Measurements from ENCODE around the gene TLE6. TPM values are rescaled to one million over a fixed set of nuclear protein-coding genes. Genes with fewer than 3 reads are reported as not detected.
A peak's percentile ranks its signal among the peaks of the same experiment; 100 is the strongest.

Gene TLE6
- total RNA-seq, 6 experiments from 2014 or later: 0.82 to 3.0 (median 1.2) TPM

DNA sequence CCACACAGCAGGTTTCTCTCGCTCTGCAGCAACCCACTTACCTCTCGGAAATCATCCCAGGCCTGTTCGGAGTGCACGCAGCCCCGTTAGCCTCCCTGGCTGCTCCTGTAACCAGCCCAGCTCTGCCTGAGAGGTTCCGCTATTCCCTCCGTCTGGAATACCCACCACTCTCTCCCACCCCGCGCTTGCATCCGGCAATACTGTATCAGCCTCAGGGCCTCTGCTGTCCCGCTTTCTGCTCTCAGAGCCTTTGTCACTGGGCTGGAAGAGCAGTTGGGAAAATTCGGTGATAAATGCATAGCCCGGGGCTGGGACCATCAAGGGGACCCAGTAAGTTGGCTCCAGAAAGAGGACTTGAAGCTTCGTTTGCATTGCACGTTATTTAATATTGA lies 759 bp upstream of the TLE6 start:
- Mint-ChIP-seq H3K27ac (no peak overlapping the region), H3K27me3 (ENCODE audit: insufficient read depth) (peaks cover 14% of the 10 kb centered on the region), H3K4me1 (ENCODE audit: low read depth) (peaks cover 22% of the 10 kb centered on the region), H3K9me3 (no peaks in the 10 kb centered on the region), H3K36me3 (ENCODE audit: low read depth) (no peaks in the 10 kb centered on the region), H3K4me3 (peak overlapping the region; percentile 92)
- TF ChIP-seq, protein P1, sequence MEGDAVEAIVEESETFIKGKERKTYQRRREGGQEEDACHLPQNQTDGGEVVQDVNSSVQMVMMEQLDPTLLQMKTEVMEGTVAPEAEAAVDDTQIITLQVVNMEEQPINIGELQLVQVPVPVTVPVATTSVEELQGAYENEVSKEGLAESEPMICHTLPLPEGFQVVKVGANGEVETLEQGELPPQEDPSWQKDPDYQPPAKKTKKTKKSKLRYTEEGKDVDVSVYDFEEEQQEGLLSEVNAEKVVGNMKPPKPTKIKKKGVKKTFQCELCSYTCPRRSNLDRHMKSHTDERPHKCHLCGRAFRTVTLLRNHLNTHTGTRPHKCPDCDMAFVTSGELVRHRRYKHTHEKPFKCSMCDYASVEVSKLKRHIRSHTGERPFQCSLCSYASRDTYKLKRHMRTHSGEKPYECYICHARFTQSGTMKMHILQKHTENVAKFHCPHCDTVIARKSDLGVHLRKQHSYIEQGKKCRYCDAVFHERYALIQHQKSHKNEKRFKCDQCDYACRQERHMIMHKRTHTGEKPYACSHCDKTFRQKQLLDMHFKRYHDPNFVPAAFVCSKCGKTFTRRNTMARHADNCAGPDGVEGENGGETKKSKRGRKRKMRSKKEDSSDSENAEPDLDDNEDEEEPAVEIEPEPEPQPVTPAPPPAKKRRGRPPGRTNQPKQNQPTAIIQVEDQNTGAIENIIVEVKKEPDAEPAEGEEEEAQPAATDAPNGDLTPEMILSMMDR (IDR thresholded peaks at IDR 0.05): no peak
- no peak for DNase-seq

DNA sequence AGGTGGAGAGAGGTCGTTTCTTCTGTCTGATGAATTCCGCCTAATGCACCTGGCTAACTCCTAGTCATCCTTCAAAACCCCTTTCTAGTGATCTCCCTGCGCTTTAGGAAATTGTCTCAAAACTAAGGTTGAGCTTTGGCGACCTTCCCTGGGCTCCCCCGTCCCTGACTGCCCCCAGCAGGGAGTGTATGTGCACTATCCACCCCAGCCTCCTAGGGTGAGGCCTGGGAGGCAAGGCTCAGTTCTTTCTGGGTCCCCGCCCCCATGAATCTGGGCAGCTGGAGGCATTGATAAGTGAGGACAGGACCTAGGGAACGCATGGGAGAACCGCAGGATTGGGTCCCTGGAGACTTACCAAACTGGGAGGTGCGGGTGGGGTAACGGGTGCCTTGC lies 378 bp downstream of the TLE6 start:
- Mint-ChIP-seq H3K27ac (no peak overlapping the region), H3K27me3 (ENCODE audit: insufficient read depth) (peaks cover 14% of the 10 kb centered on the region), H3K4me3 (peak overlapping the region; percentile 48), H3K9me3 (no peaks in the 10 kb centered on the region), H3K36me3 (ENCODE audit: low read depth) (no peaks in the 10 kb centered on the region), H3K4me1 (ENCODE audit: low read depth) (peaks cover 23% of the 10 kb centered on the region)
- DNase-seq: no peak
- TF ChIP-seq, protein P1 (IDR thresholded peaks at IDR 0.05): no peak

DNA sequence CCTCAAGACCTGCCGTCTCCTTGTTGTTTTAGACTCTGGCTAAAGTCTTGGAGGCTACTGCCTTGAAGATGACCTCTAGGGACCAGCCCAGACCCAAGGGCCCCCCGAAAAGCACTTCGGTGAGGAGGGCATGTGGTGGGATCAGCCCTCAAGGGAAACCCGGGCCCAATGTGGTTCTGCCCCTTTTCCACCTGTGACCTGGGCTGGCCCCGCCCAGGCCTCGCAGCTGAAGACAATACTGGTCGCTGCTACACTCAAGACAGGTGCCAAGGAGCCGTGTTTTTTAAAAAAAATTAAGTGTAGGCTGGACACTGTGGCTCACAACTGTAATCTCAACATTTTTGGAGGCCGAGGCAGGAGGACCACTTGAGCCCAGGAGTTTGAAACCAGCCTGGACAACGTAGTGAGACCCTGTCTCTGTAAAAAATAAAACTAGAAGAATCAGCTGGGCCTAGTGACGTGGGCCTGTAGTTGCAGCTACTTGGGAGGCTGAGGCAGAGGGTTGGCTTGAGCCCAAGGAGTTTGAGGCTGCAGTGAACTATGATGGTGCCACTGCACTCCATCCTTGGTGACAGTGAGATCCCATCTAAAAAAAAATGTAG lies 903 bp downstream of the TLE6 start:
- TF ChIP-seq, protein P1 (IDR thresholded peaks at IDR 0.05): no peak
- Mint-ChIP-seq H3K4me1 (ENCODE audit: low read depth) (peaks cover 28% of the 10 kb centered on the region), H3K9me3 (no peaks in the 10 kb centered on the region), H3K27me3 (ENCODE audit: insufficient read depth) (peaks cover 14% of the 10 kb centered on the region), H3K36me3 (ENCODE audit: low read depth) (no peaks in the 10 kb centered on the region), H3K4me3 (no peak overlapping the region), H3K27ac (no peak overlapping the region)
- no peak for DNase-seq

DNA sequence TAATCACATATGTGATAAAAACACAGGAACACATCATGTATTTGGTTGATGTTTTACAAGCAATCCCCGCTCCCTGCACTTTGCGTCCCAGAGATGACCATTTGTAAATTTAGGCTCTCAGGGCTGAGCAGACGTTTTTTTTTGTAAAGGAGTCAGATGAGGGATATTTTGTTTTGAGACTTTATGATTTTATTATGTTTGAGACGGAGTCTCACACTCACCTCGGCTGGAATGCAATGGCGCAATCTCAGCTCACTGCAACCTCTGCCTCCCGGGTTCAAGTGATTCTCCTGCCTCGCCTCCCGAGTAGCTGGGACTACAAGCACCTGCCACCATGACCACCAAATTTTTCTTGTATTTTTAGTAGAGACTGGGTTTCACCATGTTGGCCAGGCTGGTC lies 1.4 kb downstream of the TLE6 start:
- H3K9me3 Mint-ChIP-seq: no peaks in the 10 kb centered on the region
- no peak overlapping the region for H3K4me3 Mint-ChIP-seq
- DNase-seq: no peak
- H3K27me3 Mint-ChIP-seq (ENCODE audit: insufficient read depth): peaks cover 13% of the 10 kb centered on the region
- H3K4me1 Mint-ChIP-seq (ENCODE audit: low read depth): peaks cover 33% of the 10 kb centered on the region
- TF ChIP-seq, protein P1 (IDR thresholded peaks at IDR 0.05): no peak
- H3K36me3 Mint-ChIP-seq (ENCODE audit: low read depth): no peaks in the 10 kb centered on the region
- H3K27ac Mint-ChIP-seq: no peak overlapping the region

DNA sequence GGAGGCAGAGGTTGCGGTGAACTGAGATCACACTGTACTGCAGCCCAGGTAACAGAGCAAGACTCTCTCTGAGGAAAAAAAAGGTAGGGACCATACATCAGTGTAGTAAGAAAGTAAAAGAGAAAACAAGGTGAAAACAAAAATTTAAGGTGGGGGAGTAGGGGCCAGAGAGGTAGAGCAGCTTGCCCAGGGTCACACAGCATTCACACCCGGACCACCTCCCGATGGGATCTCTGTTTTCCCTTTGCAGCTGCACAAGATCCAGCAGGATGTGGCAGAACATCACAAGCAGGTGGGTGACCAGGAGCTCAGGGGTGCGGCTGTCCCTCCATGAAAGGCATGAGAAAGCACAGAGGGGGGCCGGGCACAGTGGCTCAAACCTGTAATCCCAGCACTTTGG lies 4.5 kb downstream of the TLE6 start:
- Mint-ChIP-seq H3K9me3 (no peaks in the 10 kb centered on the region), H3K27ac (no peak overlapping the region), H3K36me3 (ENCODE audit: low read depth) (no peaks in the 10 kb centered on the region), H3K4me3 (no peak overlapping the region), H3K4me1 (ENCODE audit: low read depth) (peaks cover 19% of the 10 kb centered on the region), H3K27me3 (ENCODE audit: insufficient read depth) (peaks cover 8% of the 10 kb centered on the region)
- TF ChIP-seq, protein P1 (IDR thresholded peaks at IDR 0.05): no peak
- no peak for DNase-seq

DNA sequence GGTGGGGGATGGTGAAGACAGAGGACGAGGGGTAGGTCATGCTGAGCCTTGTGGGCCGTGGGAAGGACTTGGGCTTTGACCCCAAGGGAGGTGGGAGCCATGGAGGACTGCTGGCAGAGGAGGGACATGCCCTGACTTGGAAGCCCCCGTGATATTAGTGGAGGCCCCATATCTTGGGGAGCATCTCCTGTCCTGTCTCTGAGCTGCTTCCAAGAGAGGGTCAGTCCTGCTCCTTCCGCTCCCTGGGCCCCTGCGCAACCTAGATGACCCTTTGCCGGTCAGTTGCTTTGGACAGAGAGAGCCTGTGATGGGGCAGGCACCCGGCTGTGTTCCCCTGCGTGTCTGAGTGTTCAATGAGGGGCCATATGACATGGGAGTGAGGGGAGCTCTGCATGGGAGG lies 5.2 kb downstream of the TLE6 start:
- Mint-ChIP-seq H3K27me3 (ENCODE audit: insufficient read depth) (peaks cover 14% of the 10 kb centered on the region), H3K4me1 (ENCODE audit: low read depth) (peaks cover 15% of the 10 kb centered on the region), H3K27ac (no peak overlapping the region), H3K9me3 (no peaks in the 10 kb centered on the region), H3K4me3 (no peak overlapping the region), H3K36me3 (ENCODE audit: low read depth) (no peaks in the 10 kb centered on the region)
- TF ChIP-seq, protein P1 (IDR thresholded peaks at IDR 0.05): no peak
- no peak for DNase-seq
